ENCODE measurements around the gene ZNF524. TPM values are rescaled to one million over a fixed set of nuclear protein-coding genes. Genes with fewer than 3 reads are reported as not detected.

ZNF524 gene
- 0.36 TPM in 1 of 2 replicates, not detected in the other for polyA plus RNA-seq

GRCh38 chr19:55599842-55600661, at the start of gene ZNF524:
Gene ZNF524 (plus strand): TSS chr19:55600288. CDS start chr19:55602113, 1,825 bp downstream.

GRCh38 chr19:55580628-55581144, 19.4 kb upstream of the ZNF524 start, which contains the start of gene ZNF579:
Gene ZNF579 (minus strand): TSS chr19:55580848. CDS start chr19:55579639, 1,209 bp downstream.

GRCh38 chr19:55599468-55599841, 633 bp upstream of the ZNF524 start, which contains the start of gene FIZ1:
Gene FIZ1 (minus strand): TSS chr19:55599517. CDS start chr19:55597865, 1,652 bp downstream.

GRCh38 chr19:55605637-55606470, 5.8 kb downstream of the ZNF524 start, which contains the start of gene ZNF865:
Gene ZNF865 (plus strand): TSS chr19:55605647. CDS start chr19:55613619, 7,972 bp downstream.

GRCh38 chr19:55624109-55625003, 24.3 kb downstream of the ZNF524 start, which contains the start of gene ZNF784:
Gene ZNF784 (minus strand): TSS chr19:55624566. CDS start chr19:55624561, 5 bp downstream.

GRCh38 chr19:55640577-55641425, 40.7 kb downstream of the ZNF524 start, which contains the start of gene ZNF580:
Gene ZNF580 (plus strand): TSS chr19:55641002. CDS start chr19:55642509, 1,507 bp downstream.

GRCh38 chr19:55643003-55643886, 43.2 kb downstream of the ZNF524 start, which contains the start of gene ZNF581:
Gene ZNF581 (plus strand): TSS chr19:55643649. CDS start chr19:55644572, 923 bp downstream.

GRCh38 chr19:55647732-55648584, 47.9 kb downstream of the ZNF524 start, which contains the start of gene CCDC106:
Gene CCDC106 (plus strand): TSS chr19:55648212. CDS start chr19:55649047, 835 bp downstream.

Other genes with a start within 250 kb of the ZNF524 start
- not detected in 2 replicates for gene COX6B2, start 245.6 kb upstream of the ZNF524 start, polyA plus RNA-seq
- not detected in 2 replicates for gene GARIN5B, start 237.0 kb upstream of the ZNF524 start, polyA plus RNA-seq
- gene IL11, start 229.8 kb upstream of the ZNF524 start, polyA plus RNA-seq: not detected in 2 replicates
- gene TMEM190, start 223.5 kb upstream of the ZNF524 start, polyA plus RNA-seq: not detected in 2 replicates
- gene TMEM238, start 216.0 kb upstream of the ZNF524 start, polyA plus RNA-seq: not detected in 2 replicates
- gene RPL28, start 214.4 kb upstream of the ZNF524 start, polyA plus RNA-seq: 339 and 376 TPM in 2 replicates
- 1.3 and 1.6 TPM in 2 replicates for gene UBE2S, start 192.5 kb upstream of the ZNF524 start, polyA plus RNA-seq
- gene SHISA7, start 157.0 kb upstream of the ZNF524 start, polyA plus RNA-seq: 0.62 TPM in 1 of 2 replicates, not detected in the other
- 0.93 and 1.2 TPM in 2 replicates for gene ISOC2, start 138.6 kb upstream of the ZNF524 start, polyA plus RNA-seq
- not detected in 2 replicates for gene C19orf85, start 135.5 kb upstream of the ZNF524 start, polyA plus RNA-seq
- gene ZNF628, start 123.7 kb upstream of the ZNF524 start, polyA plus RNA-seq: not detected in 2 replicates
- 26.9 and 43.3 TPM in 2 replicates for gene NAT14, start 115.1 kb upstream of the ZNF524 start, polyA plus RNA-seq
- gene SSC5D, start 111.9 kb upstream of the ZNF524 start, polyA plus RNA-seq: 0.05 TPM in 1 of 2 replicates, not detected in the other
- not detected in 2 replicates for gene SBK2, start 63.2 kb upstream of the ZNF524 start, polyA plus RNA-seq
- not detected in 2 replicates for gene SBK3, start 54.7 kb upstream of the ZNF524 start, polyA plus RNA-seq
- 0.36 and 0.48 TPM in 2 replicates for gene ZNF579, start 19.4 kb upstream of the ZNF524 start, polyA plus RNA-seq
- 1.7 and 4.2 TPM in 2 replicates for gene FIZ1, start 771 bp upstream of the ZNF524 start, polyA plus RNA-seq
- 0.22 TPM in 1 of 2 replicates, not detected in the other for gene ZNF865, start 5.4 kb downstream of the ZNF524 start, polyA plus RNA-seq
- 0.16 and 0.27 TPM in 2 replicates for gene ZNF784, start 24.3 kb downstream of the ZNF524 start, polyA plus RNA-seq
- 8.2 and 11.4 TPM in 2 replicates for gene ZNF580, start 40.7 kb downstream of the ZNF524 start, polyA plus RNA-seq
- 0.74 and 4.1 TPM in 2 replicates for gene ZNF581, start 43.4 kb downstream of the ZNF524 start, polyA plus RNA-seq
- 0.35 and 0.67 TPM in 2 replicates for gene CCDC106, start 47.9 kb downstream of the ZNF524 start, polyA plus RNA-seq
- gene U2AF2, start 54.7 kb downstream of the ZNF524 start, polyA plus RNA-seq: 2.8 and 3.7 TPM in 2 replicates
- gene EPN1, start 74.9 kb downstream of the ZNF524 start, polyA plus RNA-seq: 1.3 and 1.4 TPM in 2 replicates
- not detected in 2 replicates for gene NLRP9, start 138.1 kb downstream of the ZNF524 start, polyA plus RNA-seq
- not detected in 2 replicates for gene RFPL4A, start 158.8 kb downstream of the ZNF524 start, polyA plus RNA-seq
- not detected in 2 replicates for gene RFPL4AL1, start 168.8 kb downstream of the ZNF524 start, polyA plus RNA-seq
- 0.11 and 0.24 TPM in 2 replicates for gene NLRP11, start 231.7 kb downstream of the ZNF524 start, polyA plus RNA-seq
- not detected in 2 replicates for gene NLRP4, start 236.3 kb downstream of the ZNF524 start, polyA plus RNA-seq